SK-N-SH treated with all-trans-retinoic acid at 6 μM for 48 hours (cell line): ENCODE results near the gene CAMK4.

Source experiments
- ARNTL ChIP-seq: fragments of 450-650 bp; formaldehyde crosslinking; IDR thresholded peaks from 2 replicates; pipeline ENCODE4 v1.5.0; 2020; ENCODE audit warnings: low read depth, mild to moderate bottlenecking, moderate library complexity, borderline replicate concordance
- PATZ1 ChIP-seq: fragments of 250-450 bp; sonication (Bioruptor Pico); IDR thresholded peaks from 2 replicates; pipeline ENCODE4 v1.8.0; 2020; ENCODE audit warnings: mild to moderate bottlenecking, moderate library complexity, borderline replicate concordance
- RARB ChIP-seq: fragments of 250-450 bp; sonication (Bioruptor Pico); IDR thresholded peaks from 2 replicates; pipeline ENCODE4 v1.8.0; 2021; ENCODE audit warnings: mild to moderate bottlenecking, moderate library complexity
- SNAI2 ChIP-seq: fragments of 250-450 bp; sonication (Bioruptor Pico); IDR thresholded peaks from 2 replicates; pipeline ENCODE4 v1.5.0; 2020; ENCODE audit warnings: mild to moderate bottlenecking, moderate library complexity
- TOX ChIP-seq: fragments of 250-450 bp; sonication (Bioruptor Pico); IDR thresholded peaks from 2 replicates; pipeline ENCODE4 v1.8.0; 2021; ENCODE audit warnings: mild to moderate bottlenecking, moderate library complexity, borderline replicate concordance
- ZC3H10 ChIP-seq: fragments of 250-450 bp; sonication (Bioruptor Pico); IDR thresholded peaks from 2 replicates; pipeline ENCODE4 v1.5.1; 2021; ENCODE audit warnings: mild to moderate bottlenecking, moderate library complexity
- ZFP3 ChIP-seq: fragments of 250-450 bp; sonication (Bioruptor Pico); IDR thresholded peaks from 2 replicates; pipeline ENCODE4 v1.5.0; 2020; ENCODE audit warnings: mild to moderate bottlenecking, moderate library complexity
- ZFP30 ChIP-seq: fragments of 450-650 bp; formaldehyde crosslinking; IDR thresholded peaks from 2 replicates; pipeline ENCODE4 v1.5.0; 2022; ENCODE audit warnings: mild to moderate bottlenecking, moderate library complexity
- TF ChIP-seq, protein P1 (sequence below): fragments of 250-450 bp; sonication (Bioruptor Pico); IDR thresholded peaks from 2 replicates; pipeline ENCODE4 v1.5.1; 2021; ENCODE audit warnings: mild to moderate bottlenecking, moderate library complexity

GRCh38 chr5:111453295-111453694, 229.1 kb downstream of the CAMK4 start:
- TF ChIP-seq, protein P1, sequence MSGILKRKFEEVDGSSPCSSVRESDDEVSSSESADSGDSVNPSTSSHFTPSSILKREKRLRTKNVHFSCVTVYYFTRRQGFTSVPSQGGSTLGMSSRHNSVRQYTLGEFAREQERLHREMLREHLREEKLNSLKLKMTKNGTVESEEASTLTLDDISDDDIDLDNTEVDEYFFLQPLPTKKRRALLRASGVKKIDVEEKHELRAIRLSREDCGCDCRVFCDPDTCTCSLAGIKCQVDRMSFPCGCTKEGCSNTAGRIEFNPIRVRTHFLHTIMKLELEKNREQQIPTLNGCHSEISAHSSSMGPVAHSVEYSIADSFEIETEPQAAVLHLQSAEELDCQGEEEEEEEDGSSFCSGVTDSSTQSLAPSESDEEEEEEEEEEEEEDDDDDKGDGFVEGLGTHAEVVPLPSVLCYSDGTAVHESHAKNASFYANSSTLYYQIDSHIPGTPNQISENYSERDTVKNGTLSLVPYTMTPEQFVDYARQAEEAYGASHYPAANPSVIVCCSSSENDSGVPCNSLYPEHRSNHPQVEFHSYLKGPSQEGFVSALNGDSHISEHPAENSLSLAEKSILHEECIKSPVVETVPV (CRISPR knock-in tag): no peak
- no peak for TF ChIP-seq ZFP3 (CRISPR knock-in tag)
- TF ChIP-seq RARB (CRISPR knock-in tag): no peak
- no peak for TF ChIP-seq ZFP30 (CRISPR knock-in tag)
- TF ChIP-seq TOX (CRISPR knock-in tag): no peak
- TF ChIP-seq SNAI2 (CRISPR knock-in tag): no peak
- TF ChIP-seq PATZ1: no peak
- TF ChIP-seq ARNTL: no peak
- no peak for TF ChIP-seq ZC3H10
